ENCODE data around the gene SLC6A17. TPM values are rescaled to one million over a fixed set of nuclear protein-coding genes. Genes with fewer than 3 reads are reported as not detected.

The SLC6A17 gene
- total and polyA plus RNA-seq, 10 donors: under 0.01 to 0.02 TPM; not detected in 8

DNA sequence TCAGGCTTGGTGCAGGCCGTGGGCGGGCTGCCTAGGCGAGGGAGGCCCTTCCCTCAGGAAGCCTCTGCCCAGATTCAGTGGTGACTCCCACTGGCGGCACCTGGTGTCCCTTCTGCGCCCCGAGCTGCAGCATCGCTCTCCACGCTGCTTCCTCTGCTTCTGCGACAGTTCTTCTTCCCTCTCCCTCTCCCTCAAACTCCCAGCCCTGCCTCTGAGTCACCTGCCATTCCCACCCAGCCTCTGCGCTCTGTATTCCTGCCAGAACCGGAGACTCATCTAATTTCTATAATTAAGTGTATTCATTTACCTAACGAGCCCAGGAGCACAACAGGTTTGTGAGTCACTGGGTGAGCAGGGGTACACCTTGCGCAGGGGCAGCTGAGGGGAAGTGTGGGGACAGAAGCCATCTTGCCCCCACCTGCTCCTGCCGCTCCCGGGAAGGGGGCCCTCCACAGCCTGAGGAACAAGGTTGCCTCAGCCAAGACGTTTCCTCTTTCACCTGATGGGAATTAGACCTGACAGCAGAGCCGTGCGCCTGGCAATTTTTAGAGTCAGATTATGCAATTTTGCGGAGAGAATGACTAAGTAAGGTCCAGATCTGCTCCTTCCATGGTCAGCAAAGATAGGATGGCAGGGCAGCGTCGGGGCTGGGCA, 79.2 kb downstream of the SLC6A17 start:
- TF ChIP-seq, protein P1, sequence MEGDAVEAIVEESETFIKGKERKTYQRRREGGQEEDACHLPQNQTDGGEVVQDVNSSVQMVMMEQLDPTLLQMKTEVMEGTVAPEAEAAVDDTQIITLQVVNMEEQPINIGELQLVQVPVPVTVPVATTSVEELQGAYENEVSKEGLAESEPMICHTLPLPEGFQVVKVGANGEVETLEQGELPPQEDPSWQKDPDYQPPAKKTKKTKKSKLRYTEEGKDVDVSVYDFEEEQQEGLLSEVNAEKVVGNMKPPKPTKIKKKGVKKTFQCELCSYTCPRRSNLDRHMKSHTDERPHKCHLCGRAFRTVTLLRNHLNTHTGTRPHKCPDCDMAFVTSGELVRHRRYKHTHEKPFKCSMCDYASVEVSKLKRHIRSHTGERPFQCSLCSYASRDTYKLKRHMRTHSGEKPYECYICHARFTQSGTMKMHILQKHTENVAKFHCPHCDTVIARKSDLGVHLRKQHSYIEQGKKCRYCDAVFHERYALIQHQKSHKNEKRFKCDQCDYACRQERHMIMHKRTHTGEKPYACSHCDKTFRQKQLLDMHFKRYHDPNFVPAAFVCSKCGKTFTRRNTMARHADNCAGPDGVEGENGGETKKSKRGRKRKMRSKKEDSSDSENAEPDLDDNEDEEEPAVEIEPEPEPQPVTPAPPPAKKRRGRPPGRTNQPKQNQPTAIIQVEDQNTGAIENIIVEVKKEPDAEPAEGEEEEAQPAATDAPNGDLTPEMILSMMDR (IDR thresholded peaks at IDR 0.05 in 8 of 11, conservative IDR thresholded peaks at IDR 0.05 in 3 of 11): no peak
- TF ChIP-seq POLR2A (IDR thresholded peaks at IDR 0.05) (no peak), POLR2AphosphoS5 (IDR thresholded peaks at IDR 0.05) (no peak)
- no peak for DNase-seq
- Histone ChIP-seq H3K27me3 (replicated peaks in 1 of 7) (no peaks in the 10 kb centered on the region), H3K36me3 (peaks cover 0 to 81% (median 25%) of the 10 kb centered on the region in 6 donors), H3K4me1 (peaks cover 0 to 18% (median 0%) of the 10 kb centered on the region in 6 donors), H3K9me3 (no peaks in the 10 kb centered on the region), H3K27ac (peak overlapping the region in 1 of 8 donors; percentile 4), H3K4me3 (no peak overlapping the region)
- intact Hi-C loops (cut with DNase I; ENCODE audit: low total_unique reads): no loop called here
- 73 to 89% (median 85%) methylated on average over 18 to 21 of the region's 21 CpGs for WGBS, 5 donors

DNA sequence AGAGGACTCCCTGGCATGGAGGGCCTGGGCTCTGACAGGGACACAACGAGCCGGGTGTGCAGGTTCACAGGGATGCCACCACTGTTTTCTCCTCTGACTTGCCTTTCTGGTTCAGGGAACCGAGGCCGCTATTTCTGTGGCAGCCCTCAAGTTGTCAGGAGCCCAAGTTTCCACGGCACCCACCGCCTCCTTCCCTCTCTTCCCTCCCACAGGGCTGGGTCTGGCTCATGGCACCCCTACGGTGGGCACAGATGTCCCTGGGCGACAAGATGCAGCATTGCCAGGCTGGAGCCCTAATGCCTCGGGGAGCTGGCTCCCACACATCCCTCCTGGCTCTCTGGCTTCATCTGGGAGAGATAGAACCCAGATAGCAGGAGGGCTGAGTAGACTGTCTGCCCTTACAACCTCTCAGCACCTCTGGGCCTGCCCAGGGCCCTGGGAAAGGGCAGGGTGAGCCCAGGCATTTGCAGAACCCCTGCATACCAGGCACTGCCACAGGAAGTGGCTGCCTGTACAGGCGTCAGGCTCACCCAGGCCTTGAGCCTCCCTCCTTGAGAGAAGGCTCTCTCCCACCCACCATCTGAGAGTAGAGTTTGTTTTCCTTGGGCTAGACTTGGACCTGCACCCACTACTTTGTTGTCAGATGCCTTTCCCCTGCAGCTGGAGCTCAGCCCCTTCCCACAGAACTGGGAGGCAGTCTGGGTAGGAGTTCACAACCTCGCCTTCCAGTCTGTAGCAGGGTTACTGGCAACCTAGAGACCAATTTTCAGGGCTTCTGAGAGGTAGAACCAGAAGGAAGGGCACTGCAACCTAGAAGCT, 80.3 kb downstream of the SLC6A17 start:
- Histone ChIP-seq H3K9me3 (no peaks in the 10 kb centered on the region), H3K4me3 (no peak overlapping the region), H3K36me3 (peaks cover 0 to 78% (median 25%) of the 10 kb centered on the region in 6 donors), H3K27ac (no peak overlapping the region), H3K4me1 (peaks cover 0 to 29% (median 7%) of the 10 kb centered on the region in 6 donors), H3K27me3 (replicated peaks in 1 of 7) (no peaks in the 10 kb centered on the region)
- 85 to 92% (median 86%) methylated on average over 10 to 11 of the region's 11 CpGs for WGBS, 5 donors
- TF ChIP-seq POLR2A (IDR thresholded peaks at IDR 0.05) (no peak), POLR2AphosphoS5 (IDR thresholded peaks at IDR 0.05) (no peak)
- TF ChIP-seq, protein P1 (IDR thresholded peaks at IDR 0.05 in 8 of 11, conservative IDR thresholded peaks at IDR 0.05 in 3 of 11): no peak
- no peak for DNase-seq
- intact Hi-C loops (cut with DNase I; ENCODE audit: low total_unique reads): no loop called here

DNA sequence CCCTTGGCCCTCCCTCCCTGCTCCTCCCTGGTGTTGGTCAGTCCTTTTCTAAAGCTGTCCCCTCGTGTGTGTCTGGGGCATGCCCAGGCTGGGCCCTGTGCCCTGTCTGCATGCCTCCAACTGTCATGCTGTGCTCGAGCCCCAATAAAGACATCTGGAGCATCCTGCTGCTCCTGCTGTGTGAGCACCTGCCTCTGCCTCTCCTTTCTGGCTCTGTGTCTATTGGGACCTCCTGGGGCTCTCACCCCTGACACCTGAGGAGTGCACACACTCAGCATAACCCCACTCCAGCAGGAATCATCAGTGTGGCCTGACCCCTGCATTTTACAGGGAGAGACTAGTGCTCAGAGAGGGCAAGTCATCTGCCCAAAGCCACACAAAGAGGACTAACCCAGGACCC, 83.6 kb downstream of the SLC6A17 start:
- intact Hi-C loops (cut with DNase I; ENCODE audit: low total_unique reads): no loop called here
- Histone ChIP-seq H3K4me1 (peaks cover 0 to 40% (median 12%) of the 10 kb centered on the region in 6 donors), H3K4me3 (no peak overlapping the region), H3K27me3 (replicated peaks in 1 of 7) (no peaks in the 10 kb centered on the region), H3K36me3 (peaks cover 0 to 47% (median 19%) of the 10 kb centered on the region in 6 donors), H3K9me3 (no peaks in the 10 kb centered on the region), H3K27ac (peak overlapping the region in 1 of 8 donors; percentile 26)
- DNase-seq: no peak
- 56 to 84% (median 60%) methylated on average over 2 of the region's 2 CpGs for WGBS, 5 donors
- no peak for TF ChIP-seq POLR2AphosphoS5 (IDR thresholded peaks at IDR 0.05)
- TF ChIP-seq, protein P1 (IDR thresholded peaks at IDR 0.05 in 8 of 11, conservative IDR thresholded peaks at IDR 0.05 in 3 of 11): no peak
- TF ChIP-seq POLR2A (IDR thresholded peaks at IDR 0.05): no peak

DNA sequence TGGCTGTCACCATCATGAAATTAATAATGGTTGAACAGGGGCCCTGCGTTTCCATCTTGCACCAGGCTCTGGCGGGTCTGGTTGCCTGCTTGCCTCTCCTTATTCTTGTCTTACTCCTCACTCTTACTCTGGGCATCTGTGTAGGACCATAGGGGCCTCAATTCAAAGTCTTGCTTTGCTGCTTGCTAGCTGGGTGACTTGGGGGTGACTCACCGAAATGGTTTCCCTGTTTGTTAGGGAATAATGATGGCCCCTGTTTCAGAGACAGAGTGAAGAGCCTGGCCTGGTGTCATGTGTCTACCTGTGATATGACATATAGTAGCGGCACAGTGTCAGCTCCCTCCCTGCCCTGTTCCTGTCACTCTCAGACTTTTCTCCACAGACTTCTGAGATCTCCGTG, 84.4 kb downstream of the SLC6A17 start:
- Histone ChIP-seq H3K27me3 (replicated peaks in 1 of 7) (no peaks in the 10 kb centered on the region), H3K36me3 (peaks cover 0 to 39% (median 16%) of the 10 kb centered on the region in 6 donors), H3K4me3 (no peak overlapping the region), H3K4me1 (peaks cover 0 to 41% (median 15%) of the 10 kb centered on the region in 6 donors), H3K27ac (peak overlapping the region in 2 of 8 donors; percentile 69 to 70), H3K9me3 (no peaks in the 10 kb centered on the region)
- no peak for DNase-seq
- WGBS, 5 donors: 86 to 92% (median 89%) methylated on average over 5 of the region's 5 CpGs
- intact Hi-C loops (cut with DNase I; ENCODE audit: low total_unique reads): no loop called here
- no peak for TF ChIP-seq POLR2A (IDR thresholded peaks at IDR 0.05)
- TF ChIP-seq, protein P1 (IDR thresholded peaks at IDR 0.05 in 8 of 11, conservative IDR thresholded peaks at IDR 0.05 in 3 of 11): no peak
- no peak for TF ChIP-seq POLR2AphosphoS5 (IDR thresholded peaks at IDR 0.05)
